Endothelial cell (in vitro differentiated cells): Measurements from ENCODE around the gene TMEM178B. TPM values are rescaled to one million over a fixed set of nuclear protein-coding genes. Genes with fewer than 3 reads are reported as not detected.

Source experiments
- DNase-seq: peaks from one replicate; pipeline ENCODE4 v3.0.0; 2021; ENCODE audit warnings: low spot score
- H3K27ac Mint-ChIP-seq: one replicate; pipeline ENCODE4 v1.8.0; 2021; ENCODE audit warnings: mixed read lengths, inconsistent platforms; ENCODE audit not compliant: unreplicated experiment
- H3K27me3 Mint-ChIP-seq: one replicate; pipeline ENCODE4 v1.8.0; 2021; ENCODE audit warnings: mild to moderate bottlenecking, moderate library complexity, mixed read lengths, inconsistent platforms; ENCODE audit not compliant: unreplicated experiment
- H3K36me3 Mint-ChIP-seq: one replicate; pipeline ENCODE4 v1.8.0; 2021; ENCODE audit warnings: mild to moderate bottlenecking, low read depth, mixed read lengths, inconsistent platforms; ENCODE audit not compliant: unreplicated experiment
- H3K4me1 Mint-ChIP-seq: one replicate; pipeline ENCODE4 v1.8.0; 2021; ENCODE audit warnings: mild to moderate bottlenecking, mixed read lengths, inconsistent platforms; ENCODE audit not compliant: unreplicated experiment
- H3K4me3 Mint-ChIP-seq: one replicate; pipeline ENCODE4 v1.8.0; 2021; ENCODE audit warnings: mild to moderate bottlenecking, mixed read lengths, inconsistent platforms; ENCODE audit not compliant: unreplicated experiment
- H3K9me3 Mint-ChIP-seq: one replicate; pipeline ENCODE4 v1.8.0; 2021; ENCODE audit warnings: mixed read lengths, inconsistent platforms; ENCODE audit not compliant: unreplicated experiment
- CTCF ChIP-seq: fragments of 200-600 bp; sonication (generic); IDR thresholded peaks from one replicate; pipeline ENCODE4 v1.5.0; 2021; ENCODE audit warnings: antibody characterized with exemption; ENCODE audit not compliant: unreplicated experiment
- total RNA-seq: library from RNA; stranded (reverse); fragmentation: NEBNext Ultra II Directional; extraction: Animal tissue kit (Norgen Biotek cat#: 25700); gene quantifications from one replicate; pipeline ENCODE4 v1.2.1, GENCODE V29; 2021; ENCODE audit not compliant: unreplicated experiment

The TMEM178B gene
- total RNA-seq, 1 donor from 2014 or later: 0.28 TPM

GRCh38 chr7:141039376-141039775, 34.5 kb upstream of the TMEM178B start:
- H3K36me3 Mint-ChIP-seq: no peaks in the 10 kb centered on the region
- no peak for TF ChIP-seq CTCF
- H3K27me3 Mint-ChIP-seq: no peaks in the 10 kb centered on the region
- H3K4me3 Mint-ChIP-seq: no peak overlapping the region
- H3K27ac Mint-ChIP-seq: no peak overlapping the region
- DNase-seq: no peak
- H3K4me1 Mint-ChIP-seq: no peaks in the 10 kb centered on the region
- no peaks in the 10 kb centered on the region for H3K9me3 Mint-ChIP-seq

- H3K27ac Mint-ChIP-seq: no peak overlapping the region
- H3K4me1 Mint-ChIP-seq: no peaks in the 10 kb centered on the region
- no peaks in the 10 kb centered on the region for H3K9me3 Mint-ChIP-seq
- H3K36me3 Mint-ChIP-seq: peaks cover 5% of the 10 kb centered on the region
- H3K27me3 Mint-ChIP-seq: peaks cover 4% of the 10 kb centered on the region
- H3K4me3 Mint-ChIP-seq: no peak overlapping the region
- no peak for TF ChIP-seq CTCF
- DNase-seq: no peak
Measured at GRCh38 chr7:141042222-141043193, 31.4 kb upstream of the TMEM178B start.

- Mint-ChIP-seq H3K4me3 (no peak overlapping the region), H3K9me3 (no peaks in the 10 kb centered on the region), H3K27ac (no peak overlapping the region), H3K4me1 (peaks cover 4% of the 10 kb centered on the region), H3K27me3 (peaks cover 4% of the 10 kb centered on the region), H3K36me3 (peaks cover 5% of the 10 kb centered on the region)
- no peak for DNase-seq
- TF ChIP-seq CTCF: no peak
Measured at GRCh38 chr7:141043616-141044015, 30.2 kb upstream of the TMEM178B start.

DNA sequence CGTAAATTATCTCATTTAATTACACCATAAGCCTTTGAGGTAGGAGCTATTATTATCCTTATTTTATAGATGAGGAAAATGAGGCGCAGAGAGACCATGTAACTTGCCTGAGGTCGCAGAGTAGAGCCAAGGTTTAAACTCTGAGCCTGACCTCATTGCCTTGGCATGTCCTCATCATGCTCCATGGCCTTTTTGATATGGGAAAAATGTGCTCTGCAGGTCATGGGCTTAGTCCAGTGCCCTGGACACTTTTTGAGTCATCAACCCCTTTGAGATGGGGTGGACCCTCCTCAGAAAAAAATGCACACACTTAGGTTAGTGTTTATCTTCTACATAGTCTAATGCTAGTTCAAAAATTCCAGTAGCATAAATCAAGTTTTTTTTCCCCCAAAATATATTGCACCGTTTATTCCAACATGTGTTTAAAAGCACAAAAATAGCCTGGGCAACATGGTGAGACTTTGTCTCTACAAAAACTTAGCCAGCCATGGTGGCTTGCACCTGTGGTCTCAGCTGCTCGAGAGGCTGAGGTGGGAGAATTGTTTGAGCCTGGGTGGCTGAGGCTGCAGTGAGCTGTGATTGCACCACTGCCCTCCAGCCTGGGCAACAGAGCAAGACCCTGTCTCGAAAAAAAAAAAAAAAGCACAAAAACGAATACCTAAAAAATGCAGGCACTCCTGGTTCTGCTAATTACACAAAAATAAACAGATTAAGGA, 28.6 kb upstream of the TMEM178B start:
- H3K27me3 Mint-ChIP-seq: peaks cover 4% of the 10 kb centered on the region
- DNase-seq: no peak
- peaks cover 5% of the 10 kb centered on the region for H3K36me3 Mint-ChIP-seq
- H3K27ac Mint-ChIP-seq: no peak overlapping the region
- H3K4me3 Mint-ChIP-seq: no peak overlapping the region
- TF ChIP-seq CTCF: no peak
- peaks cover 4% of the 10 kb centered on the region for H3K4me1 Mint-ChIP-seq
- no peaks in the 10 kb centered on the region for H3K9me3 Mint-ChIP-seq
